ENCODE measurements around the gene NPY4R.
"Not testable (repeated sequence)": the region's sequence is repeated elsewhere in the genome, so short reads cannot be mapped to it uniquely, and the experiment has no call there.

DNA sequence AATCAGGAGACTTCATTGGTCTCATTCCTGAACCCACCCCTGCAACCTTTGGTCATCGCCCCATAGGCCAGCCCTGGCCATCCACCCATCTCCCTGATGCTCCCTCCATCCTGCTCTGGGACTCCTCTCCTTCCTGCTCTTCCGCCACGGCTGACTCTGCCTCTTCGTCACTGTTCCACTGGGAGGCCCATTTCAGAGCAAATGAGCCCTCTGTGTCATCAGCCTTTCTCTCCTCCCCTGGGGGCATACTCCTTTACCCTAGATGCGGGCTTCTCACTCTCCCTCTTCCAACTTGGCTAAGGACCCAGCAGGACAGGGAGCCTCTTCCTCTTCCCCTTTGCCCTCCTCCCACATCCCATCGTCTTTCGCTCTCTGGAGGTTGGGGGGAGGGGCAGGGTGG is 47.5 kb downstream of the NPY4R start:
- TF ChIP-seq, protein P1, sequence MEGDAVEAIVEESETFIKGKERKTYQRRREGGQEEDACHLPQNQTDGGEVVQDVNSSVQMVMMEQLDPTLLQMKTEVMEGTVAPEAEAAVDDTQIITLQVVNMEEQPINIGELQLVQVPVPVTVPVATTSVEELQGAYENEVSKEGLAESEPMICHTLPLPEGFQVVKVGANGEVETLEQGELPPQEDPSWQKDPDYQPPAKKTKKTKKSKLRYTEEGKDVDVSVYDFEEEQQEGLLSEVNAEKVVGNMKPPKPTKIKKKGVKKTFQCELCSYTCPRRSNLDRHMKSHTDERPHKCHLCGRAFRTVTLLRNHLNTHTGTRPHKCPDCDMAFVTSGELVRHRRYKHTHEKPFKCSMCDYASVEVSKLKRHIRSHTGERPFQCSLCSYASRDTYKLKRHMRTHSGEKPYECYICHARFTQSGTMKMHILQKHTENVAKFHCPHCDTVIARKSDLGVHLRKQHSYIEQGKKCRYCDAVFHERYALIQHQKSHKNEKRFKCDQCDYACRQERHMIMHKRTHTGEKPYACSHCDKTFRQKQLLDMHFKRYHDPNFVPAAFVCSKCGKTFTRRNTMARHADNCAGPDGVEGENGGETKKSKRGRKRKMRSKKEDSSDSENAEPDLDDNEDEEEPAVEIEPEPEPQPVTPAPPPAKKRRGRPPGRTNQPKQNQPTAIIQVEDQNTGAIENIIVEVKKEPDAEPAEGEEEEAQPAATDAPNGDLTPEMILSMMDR (IDR thresholded peaks at IDR 0.05), result not testable (repeated sequence)
- TF ChIP-seq POLR2A (IDR thresholded peaks at IDR 0.05), result not testable (repeated sequence)
